Panc1 (cell line): ENCODE measurements around the gene HSD17B14.

ENCODE experiments used
- CTCF ChIP-seq: fragments of 450-650 bp; IDR thresholded peaks from 2 replicates; pipeline ENCODE4 v1.5.1; 2017; ENCODE audit warnings: mild to moderate bottlenecking
- POLR2AphosphoS5 ChIP-seq: IDR thresholded peaks from 2 replicates; pipeline ENCODE4 v1.6.1; 2012; ENCODE audit warnings: mild to moderate bottlenecking, low read depth, low read length, moderate library complexity

GRCh38 chr19:48772503-48772953, 63.8 kb downstream of the HSD17B14 start:
- TF ChIP-seq CTCF (no peak), POLR2AphosphoS5 (no peak)
